Measurements from ENCODE around the gene JAZF1.
A peak's percentile ranks its signal among the peaks of the same experiment; 100 is the strongest.

JAZF1 gene

DNA sequence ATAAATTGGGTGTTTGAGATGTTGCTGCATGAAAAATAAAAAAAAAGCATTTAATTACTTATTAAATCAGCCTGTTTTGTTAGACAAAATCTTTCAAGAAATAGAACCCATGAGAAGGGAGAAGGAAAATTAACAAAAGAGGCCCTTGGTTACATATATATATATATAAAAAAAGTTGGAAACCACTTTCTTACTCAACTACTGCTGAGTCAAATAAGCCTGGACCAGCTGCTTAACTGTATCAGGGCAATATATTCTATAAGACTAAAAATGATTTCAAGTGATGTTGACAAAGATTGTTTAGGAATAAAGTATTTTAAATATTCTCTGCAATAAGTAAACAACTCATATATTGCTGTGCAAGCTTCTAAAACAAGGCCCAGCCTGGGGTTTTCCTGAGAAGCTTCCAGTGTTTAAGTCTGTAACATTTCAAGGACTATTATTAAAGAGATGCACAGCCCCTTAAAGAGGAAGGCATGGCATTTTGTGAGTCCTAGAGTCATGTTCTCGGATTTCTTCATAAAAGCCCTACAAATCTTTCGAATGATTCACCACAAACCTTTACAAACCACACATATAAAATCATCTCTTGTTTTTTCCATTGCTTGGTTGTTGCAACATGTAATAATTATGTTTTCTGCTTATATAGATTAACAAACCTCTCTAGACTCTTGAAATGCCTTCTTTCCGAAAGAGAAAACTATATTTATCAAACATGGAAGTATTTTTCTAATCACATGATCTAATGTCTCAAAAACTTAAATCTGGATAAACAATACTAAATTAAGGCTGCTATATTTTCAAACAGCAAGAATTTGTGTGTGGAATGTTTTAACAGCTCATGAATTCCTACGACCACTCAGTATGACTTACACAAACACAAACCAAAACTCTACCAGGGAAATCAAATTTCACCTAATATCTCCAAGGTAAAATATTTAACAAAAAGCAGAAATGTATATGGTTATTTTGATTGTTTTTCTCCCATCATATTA is 14.3 kb downstream of the JAZF1 start:
- DNase-seq (ENCODE audit: low spot score), result no peak

DNA sequence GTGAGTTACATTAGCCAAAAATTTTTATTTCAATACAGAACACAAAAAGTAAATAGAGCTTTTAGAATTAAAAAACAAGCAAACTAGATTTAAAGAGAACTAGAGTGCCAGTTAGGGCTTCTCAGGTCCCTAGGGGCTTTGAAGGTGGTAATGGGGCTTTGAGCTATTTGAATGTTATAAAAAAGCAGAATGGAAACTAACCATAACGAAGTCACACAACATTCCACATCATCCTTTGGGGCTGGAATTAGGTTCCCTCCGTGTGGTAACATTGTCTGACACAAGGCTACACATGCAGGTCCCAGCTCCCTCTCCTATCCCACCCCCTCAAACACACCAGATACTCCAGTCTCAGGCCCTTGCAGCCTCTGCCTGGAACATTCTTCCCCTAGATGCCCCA is 15.3 kb downstream of the JAZF1 start:
- no peak for DNase-seq (ENCODE audit: low spot score)

DNA sequence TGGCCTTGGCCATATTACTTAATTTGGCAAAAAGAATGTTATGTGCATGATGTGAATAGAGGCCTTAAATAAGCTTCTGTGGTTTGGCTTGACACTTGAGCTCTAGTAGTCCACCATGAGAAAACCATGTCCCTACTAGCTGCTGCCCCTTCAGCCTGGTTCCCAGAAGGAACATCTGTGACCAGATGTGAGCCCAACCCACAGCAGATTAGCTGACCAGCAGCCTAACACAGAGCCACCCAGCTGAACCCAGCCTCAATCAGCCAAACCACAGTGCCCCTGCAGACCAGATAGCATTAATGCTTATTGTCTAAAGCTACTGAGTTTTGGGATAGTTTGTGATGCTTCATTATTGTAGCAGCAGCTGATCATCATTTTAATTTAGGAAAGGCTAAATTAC is 16.6 kb downstream of the JAZF1 start:
- DNase-seq (ENCODE audit: low spot score), result no peak

DNA sequence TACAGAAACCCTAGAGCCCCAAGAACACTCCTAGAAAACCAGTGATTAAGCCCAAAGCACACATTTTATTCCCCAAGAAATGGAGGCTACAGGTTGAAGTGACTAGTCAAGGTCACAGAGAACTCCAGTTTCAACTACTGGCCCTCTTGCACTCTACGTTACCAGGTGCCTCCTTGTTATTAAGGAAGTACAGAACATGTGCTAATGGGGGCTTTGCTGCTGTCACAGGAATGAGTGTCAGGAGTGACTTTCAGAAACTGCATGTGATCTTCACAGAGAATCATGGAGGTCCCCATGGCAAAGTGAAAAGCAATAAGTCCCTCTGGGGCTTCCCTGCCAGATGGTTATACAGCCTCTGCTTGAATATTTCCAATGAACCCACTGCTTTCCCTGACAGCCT is 19.3 kb downstream of the JAZF1 start:
- no peak for DNase-seq (ENCODE audit: low spot score)

DNA sequence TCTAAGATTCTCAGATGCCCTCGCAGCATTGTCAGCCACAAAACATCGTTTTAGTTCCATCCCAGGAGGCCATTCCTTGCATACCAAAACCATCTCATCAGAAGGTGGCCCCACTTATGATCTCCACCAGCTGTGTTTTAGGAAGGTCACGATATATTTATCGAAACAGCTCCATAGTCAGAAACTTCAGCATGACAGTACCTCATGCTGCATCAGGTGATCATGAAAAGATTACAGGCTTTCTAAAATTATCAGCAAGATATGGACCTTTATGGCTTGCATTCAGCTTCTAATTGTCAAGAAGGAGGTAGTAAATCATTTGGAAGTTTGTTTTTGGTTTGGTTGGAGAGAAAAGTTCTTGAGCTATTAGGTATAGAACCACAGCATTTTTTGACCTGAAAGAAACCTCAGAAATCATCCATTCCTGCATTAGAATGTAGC is 20.0 kb downstream of the JAZF1 start:
- DNase-seq (ENCODE audit: low spot score), result no peak

DNA sequence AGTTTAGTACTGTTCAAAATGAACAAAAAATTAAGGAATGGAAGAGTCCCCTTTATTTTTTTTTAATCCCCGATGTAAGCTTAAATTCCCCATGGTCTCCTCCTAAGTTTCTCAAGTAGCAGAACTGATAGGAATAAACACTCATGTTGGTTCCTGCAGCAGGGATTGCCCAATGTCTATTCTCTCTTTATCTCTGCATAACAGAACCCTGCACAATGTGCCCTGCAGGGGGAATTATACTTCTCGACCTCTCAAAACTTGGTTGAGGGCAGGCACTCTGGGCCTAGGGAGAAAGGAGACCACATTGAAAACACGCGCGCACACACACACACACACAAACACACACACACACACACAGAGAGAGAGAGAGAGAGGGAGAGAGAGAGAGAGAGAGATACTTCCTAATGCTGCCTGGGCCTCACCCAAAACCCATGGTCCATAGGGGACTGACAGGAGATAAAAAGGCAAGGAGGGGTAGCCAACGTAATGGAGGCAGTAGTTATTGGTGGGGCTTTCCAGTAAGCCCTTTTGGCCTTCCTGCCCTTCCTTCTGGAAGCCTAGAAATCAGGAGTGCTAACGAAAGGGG is 22.7 kb downstream of the JAZF1 start:
- no peak for DNase-seq (ENCODE audit: low spot score)

DNA sequence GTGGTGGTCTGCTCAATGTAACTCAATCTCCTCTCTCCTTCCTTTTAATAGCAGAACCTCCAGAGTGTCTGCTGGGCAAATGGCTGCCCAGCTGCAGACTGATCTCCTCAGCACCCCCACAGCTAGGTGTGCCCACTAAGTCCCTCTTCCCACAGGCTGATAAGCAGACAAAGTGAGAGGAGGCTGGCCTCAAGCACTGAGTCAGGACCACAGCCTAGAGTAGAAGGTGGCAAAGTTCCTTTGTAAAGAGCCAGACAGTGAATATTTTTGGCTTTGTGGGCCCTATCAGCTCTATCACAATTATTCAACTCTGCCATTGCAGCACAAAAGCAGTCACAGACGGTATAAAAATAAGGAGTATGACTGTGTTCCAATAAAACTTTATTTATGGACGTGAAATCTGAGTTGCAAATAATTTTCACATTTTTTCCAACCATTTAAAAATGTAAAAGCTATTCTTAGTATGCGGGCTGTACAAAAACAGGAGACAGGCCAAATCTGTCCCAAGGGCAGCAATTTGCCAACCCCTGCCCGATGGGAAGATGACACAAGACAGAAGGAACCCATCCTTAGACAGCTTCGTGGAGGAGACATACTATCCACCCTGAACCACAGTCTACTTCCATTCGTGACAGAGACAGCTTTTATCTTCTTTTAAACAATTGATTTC is 23.4 kb downstream of the JAZF1 start:
- no peak for DNase-seq (ENCODE audit: low spot score)

DNA sequence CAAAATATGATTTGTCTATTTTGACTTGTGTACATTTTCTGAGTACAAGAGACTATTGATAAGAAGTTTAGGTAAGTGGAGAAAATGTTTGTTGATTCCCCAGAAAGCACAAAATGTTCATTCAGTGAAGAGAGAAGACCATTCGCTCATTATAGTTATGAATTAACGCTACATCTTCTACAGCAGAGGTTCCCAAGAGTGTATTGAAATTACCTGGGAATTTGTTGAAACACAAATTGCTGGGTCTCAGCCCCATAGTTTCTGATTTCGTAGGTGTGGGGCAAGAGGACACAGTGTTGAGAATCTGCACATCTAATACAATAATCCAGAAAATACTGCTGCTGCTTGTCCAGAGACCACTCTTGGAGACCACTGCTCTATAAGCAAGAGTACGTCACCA is 24.2 kb downstream of the JAZF1 start:
- DNase-seq (ENCODE audit: low spot score), result no peak

DNA sequence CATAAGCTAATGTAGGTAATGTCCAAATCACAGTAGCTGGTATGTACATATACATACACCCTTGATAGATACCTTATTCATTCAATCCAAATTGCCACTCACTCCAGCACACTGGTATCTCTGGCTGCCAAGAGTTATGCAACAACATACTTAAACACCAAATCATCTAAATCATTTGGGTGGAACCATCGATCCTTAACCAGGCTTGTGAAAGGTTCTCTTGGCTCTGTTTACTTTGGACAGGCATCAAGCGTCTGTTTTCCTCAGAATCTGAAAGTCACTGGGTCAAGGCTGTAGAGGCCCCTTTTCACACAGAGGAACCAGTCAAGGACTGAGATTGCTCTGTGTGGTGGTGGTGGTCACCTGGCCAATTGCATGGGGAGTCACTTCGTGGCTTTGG is 24.6 kb downstream of the JAZF1 start:
- DNase-seq (ENCODE audit: low spot score), result no peak

DNA sequence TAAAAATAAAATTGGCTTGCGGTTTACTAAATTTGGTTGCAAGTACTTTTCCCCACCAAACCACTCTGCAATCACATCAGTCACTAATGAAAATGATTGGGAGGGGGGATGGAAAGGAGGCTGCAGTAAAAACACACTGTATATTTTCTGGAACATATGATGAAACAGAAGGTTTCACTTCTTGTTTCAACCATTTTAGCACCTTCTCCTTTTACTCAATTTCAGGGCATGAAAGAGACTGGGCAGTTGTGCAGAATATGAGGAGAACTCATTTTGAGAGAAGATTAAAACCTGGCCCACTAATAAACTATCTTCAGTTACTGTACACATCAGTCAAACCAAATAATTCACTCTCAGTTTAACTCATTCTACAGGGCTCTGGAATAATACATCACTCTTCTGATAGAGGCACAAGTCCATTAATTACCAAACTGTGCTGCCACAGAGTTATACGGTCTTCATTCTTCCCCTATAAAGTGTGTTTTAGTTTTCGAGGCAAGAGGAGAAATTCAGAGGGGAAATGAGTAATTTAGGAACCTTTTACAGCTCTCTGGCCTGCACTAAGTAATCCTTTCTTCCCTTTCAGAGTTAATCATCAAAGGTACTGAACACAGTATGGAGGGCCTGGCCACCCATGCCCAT is 25.5 kb downstream of the JAZF1 start:
- DNase-seq (ENCODE audit: low spot score), result no peak

DNA sequence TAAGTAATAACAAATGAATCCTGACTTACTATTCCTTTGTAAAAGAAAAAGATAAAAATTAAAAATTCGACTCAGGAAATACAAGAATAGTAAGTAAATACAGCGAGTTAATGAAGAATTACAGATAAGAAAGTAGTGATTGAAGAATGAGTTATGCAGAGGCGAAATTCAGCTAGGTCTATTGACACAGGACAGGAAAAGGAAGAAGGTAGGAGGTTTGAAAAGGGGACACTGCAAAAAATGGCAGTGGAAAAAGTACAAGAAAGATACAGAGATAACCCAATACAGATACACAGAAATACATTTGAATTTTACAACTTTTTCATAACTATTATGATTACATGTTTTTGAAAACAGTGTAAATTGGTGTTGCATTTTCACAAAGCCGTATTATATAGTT is 28.0 kb downstream of the JAZF1 start:
- DNase-seq (ENCODE audit: low spot score), result no peak

DNA sequence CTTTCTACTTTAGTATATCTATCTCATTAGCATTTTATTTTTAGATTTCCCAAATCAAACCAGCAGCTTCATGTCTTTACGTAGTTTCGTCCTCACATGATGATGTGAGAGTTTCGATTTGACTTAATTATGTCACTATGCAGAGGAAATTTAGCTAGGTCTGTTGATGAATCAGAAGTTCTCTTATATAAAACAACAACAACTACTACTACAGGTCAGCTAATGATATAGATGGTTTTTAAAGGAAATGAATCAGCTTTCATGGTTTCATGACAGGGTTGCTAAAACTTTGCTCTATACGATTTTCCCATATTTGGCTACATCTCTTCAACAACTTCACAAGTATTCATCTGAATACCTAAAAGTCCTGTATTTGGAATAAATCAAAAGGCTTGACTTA is 28.6 kb downstream of the JAZF1 start:
- DNase-seq (ENCODE audit: low spot score), result peak; percentile 20

DNA sequence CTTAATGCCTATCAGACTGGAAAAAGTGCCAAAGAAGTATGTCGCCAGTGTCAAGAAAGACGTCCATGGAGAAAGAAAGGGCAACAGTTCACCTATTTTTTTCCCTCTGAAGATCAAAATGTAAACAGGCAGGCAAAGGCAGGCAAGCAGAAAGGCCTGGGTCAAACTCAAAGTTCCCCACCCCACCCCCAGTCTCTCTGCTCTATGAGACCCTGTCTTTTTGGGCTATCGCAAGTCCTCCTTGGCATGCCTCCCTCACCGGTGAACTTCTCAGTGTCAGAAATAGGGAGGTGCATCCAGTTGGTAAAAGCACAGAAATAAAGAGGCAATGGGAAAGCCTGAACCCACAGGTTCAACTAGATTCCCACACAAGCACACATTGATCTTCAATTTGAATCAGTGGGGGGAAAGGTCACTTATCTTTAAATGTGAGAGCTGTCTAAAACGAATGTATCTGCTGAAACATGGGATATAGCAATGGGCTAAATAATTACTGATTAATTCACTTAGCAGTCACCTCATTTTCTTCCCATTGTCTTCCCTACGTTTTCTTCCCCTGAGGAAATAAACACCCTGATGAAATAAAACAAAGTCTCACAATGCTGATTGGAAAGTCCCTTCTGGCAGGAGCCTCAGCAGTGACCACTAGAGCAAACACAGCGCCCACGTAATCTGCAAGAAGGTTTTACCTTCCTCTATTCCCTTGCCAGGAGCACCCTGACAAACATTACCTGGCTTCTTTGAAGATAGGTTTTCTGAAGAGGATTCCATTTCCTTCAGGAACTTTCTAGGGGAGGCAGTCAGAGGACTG is 31.1 kb downstream of the JAZF1 start:
- no peak for DNase-seq (ENCODE audit: low spot score)

DNA sequence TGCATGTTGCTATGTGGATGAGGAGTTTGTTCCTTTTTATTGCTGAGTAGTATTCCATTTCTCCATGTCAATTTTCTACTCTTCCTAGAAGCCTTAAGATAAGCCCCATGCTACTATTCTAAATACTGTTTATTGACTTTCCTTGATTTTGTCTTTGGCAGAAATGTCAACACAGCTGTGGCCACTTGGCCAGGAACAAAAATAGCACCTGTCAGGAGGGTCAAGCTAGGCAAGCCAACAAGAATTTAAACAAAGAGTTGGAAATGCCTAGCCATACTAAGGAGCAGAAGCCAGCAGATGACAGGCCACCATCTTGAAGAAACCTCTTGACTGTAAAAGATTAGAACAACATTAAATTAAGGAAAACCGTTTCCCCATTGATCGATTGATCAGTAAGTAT is 34.7 kb downstream of the JAZF1 start:
- DNase-seq (ENCODE audit: low spot score), result no peak

DNA sequence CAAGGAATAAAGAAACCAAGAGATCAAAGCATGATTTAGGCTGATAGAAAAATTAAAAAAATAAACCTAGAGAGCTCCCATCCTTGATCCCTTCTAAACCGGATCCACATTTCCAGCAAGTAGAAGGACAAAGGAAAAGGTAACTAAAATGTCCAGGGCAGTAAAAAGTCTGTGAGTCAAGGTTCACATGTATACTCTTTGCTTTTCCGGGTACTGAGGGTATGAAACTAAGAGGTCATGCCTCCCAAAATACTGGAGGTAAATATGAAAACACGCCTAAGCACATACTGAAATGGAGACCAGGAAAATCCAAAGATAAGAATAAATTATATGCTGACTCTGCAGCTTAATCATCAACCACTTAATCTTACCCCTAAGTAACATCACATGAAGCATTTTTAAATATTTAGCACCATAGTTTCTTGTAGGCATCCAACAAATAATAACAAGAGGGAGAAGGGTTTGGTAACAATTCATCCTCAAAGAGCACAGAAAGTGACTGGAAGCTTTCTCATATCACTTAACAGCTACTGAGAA is 35.4 kb downstream of the JAZF1 start:
- no peak for DNase-seq (ENCODE audit: low spot score)

DNA sequence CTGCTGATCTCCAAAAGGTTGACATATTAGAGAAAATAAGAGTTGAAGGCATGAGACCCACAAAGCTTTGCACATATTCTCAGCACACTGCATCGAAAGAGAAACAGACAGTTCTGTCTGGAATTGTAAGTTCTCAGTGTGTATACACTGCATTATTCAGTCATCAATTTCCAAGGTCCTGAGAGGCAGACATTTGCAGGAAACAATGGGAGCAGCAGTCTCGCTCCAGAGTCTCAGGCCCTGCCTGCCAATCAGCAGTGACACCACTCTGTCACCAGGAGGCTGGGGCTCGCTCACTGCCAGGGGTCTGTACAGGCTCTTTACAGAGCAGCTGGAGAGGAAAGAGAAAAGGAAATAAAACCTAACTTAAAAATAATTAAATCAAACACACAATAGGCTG is 36.3 kb downstream of the JAZF1 start:
- DNase-seq (ENCODE audit: low spot score), result no peak

DNA sequence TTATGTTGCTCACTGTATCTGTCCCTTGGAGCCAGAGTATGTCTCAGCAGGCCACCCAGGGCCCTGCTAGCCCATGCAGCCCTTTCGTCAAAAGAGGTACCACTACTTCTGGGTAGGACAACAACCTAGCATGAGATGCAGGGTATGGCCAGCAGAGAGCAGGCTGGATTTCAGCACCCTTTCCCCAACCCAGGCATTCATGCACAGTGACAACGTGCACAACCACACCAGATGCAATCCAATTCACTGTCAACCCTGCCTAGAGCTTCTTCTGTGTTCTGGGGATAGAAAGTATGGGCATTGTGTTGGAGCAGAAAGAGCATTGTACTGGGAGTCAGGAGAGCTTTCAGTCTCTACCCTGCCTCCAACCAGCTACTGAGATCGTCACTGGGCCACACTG is 37.9 kb downstream of the JAZF1 start:
- DNase-seq (ENCODE audit: low spot score), result no peak

DNA sequence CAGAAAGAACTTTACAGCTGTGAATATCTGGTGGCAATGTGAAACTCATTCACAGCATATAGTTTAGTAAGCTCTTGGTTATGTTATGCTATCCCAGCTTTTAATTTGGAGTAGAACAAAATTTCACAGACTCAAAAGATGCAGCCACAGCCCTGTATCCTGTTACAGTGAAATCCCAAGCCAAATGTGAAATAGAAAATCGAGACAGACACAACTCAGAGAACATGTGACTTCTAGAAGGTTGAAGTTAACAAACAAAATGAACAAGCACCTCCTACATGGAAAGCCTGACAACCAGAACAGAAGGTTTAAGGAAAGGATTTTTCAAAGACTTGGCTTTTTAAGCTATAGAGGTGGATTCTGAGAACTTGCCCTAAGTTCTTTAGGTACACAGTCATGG is 39.6 kb downstream of the JAZF1 start:
- DNase-seq (ENCODE audit: low spot score), result no peak

DNA sequence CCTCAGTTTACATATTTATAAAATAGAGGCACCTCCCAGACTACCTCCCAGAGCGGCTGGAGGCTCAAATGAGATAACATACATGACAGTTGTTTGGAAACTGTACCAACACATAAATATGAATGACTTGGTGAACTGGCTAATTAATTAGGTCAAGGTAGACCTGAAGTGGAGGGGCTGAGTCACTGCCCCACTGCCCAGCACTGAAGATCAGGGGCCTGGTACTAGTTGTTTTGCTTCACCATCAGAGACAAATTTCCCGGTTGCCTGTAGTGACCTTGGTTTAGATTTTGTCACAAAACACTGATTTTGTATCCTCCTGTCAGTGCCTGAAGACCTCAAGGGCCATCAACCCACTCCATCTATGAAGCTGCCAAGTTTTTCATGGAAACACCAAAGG is 41.8 kb downstream of the JAZF1 start:
- DNase-seq (ENCODE audit: low spot score), result no peak

DNA sequence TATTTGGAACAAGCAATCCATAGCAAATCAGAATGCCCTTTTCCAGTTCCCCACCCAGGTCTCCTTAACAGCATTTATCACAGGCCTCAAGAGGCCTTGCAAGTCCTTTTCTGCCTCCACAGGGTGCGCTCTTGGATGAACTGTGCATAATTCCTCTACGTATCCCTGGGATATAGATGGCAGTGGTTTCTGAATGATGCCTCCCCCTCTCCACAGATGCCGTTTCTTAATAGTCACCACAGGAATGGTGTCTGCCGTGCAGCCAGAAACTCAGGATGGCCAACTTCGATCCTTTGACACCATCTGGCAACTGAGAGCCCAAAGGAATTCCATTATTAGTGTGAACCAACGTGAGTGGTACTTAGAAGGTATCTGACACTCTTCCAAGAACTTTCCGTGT is 43.1 kb downstream of the JAZF1 start:
- DNase-seq (ENCODE audit: low spot score), result no peak

DNA sequence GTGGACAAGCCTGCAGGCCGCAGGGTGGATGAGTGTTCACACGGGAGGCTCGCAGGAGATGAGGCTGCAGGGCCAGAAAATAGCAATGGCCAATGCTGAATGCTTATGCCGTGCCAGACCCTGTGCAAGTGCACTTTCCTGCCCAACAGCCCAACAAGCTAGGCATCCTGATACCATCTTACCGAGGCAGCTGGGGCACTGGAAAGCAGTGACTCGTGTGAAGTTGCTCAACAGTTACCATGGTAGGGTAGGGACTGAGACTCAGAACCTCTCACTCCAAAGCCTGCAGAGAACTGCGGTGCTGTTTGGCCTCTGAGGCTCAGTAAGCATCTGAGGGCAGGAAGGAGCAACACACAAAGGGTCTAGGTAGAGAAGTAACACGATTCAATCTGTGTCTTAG is 43.7 kb downstream of the JAZF1 start:
- no peak for DNase-seq (ENCODE audit: low spot score)
